ENCODE results near the gene CCR3. TPM values are rescaled to one million over a fixed set of nuclear protein-coding genes. Genes with fewer than 3 reads are reported as not detected.
"Not testable (repeated sequence)": the region's sequence is repeated elsewhere in the genome, so short reads cannot be mapped to it uniquely, and the experiment has no call there.

Gene CCR3
- 0.27 and 0.29 TPM in 2 replicates for total RNA-seq (2014; rRNA removed; shearing (Covaris generic))

GRCh38 chr3:46242120-46242519, at the start of gene CCR3:
CCR3 (plus strand) TSS chr3:46242460; CDS start chr3:46265159, 22,699 bp downstream.
- DNase-seq (ENCODE audit: low spot score), result no peak

DNA sequence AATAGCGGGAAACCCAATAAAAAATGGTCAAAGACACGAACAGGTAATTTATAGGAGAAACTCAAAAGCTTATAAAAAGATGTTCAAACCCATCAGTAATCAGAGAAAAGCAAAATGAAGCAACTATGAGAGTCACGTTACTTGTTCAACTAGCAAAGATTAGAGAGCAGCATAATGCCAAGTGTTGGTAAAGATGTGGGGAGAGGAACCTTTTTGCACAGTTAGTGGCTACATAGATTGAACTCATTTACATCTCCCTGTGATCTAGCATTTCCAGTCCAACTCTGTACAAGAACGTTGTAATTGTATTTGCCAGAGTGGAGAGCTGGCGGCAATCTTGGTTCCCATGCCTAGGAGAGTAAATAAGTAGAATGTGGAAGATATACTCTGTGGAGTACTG, 49.3 kb upstream of the CCR3 start:
- no peak for DNase-seq (ENCODE audit: low spot score)

DNA sequence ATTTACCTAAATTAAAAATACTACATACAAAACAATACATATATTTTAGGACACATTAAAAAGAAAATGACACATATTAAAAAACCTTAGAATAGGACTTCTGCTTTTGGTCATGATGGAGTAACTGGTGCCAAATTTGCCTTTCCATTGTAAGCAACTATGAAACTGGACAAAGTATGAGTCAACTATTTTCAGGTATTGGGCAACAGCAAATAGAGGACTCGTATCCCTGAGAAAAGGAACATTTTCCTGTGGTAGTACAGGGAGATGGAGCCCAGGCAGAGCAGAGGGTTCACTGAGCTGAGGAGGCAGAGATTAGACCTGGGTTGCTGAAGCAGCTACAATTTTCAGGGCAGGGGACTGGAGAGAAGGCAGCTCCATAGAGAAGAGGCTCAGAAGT, 48.8 kb upstream of the CCR3 start:
- no peak for DNase-seq (ENCODE audit: low spot score)

GRCh38 chr3:46194868-46195553, 47.2 kb upstream of the CCR3 start:
- DNase-seq (ENCODE audit: low spot score), result no peak

GRCh38 chr3:46196261-46196957, 45.9 kb upstream of the CCR3 start:
- no peak for DNase-seq (ENCODE audit: low spot score)

DNA sequence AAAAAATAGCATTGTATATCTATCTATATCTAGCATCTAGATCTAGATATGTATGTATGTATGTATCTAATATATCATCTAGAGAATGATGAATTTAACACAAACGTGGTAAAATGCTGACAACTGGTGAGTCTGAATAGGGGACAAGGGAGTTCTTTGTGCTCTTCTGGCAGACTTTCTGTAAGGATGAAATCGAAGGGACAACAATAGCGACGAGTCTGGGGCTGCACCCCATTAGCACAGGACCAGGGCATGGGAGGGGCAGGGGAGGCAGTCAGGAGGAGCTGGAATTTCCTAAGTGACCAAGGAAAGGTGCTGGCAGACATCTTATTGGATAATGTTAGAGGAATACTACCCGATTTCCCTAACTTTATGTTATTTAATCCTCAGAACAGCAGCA, 42.0 kb upstream of the CCR3 start:
- DNase-seq (ENCODE audit: low spot score), result no peak

GRCh38 chr3:46200790-46201189, 41.5 kb upstream of the CCR3 start:
- DNase-seq (ENCODE audit: low spot score), result no peak

DNA sequence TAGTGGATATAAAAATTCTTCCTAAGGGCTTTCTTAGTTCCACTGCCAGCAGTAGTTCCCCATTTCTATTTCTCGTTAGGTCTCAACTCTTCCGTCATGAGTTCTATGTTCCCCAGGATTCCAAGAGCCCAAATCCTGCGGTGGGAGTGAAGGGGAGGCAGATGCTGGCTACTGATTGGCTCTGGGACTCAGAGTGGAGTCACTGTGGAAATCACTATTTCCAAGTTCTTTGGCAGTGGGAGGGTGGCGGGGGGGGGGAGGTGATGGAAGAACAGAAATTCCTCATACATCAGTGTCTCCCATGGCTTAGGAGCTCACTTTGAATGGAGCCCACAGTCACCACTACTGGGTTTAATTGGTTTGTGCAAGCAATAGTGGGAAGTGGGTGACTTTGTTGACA, 39.7 kb upstream of the CCR3 start:
- DNase-seq (ENCODE audit: low spot score), result no peak

- no peak for DNase-seq (ENCODE audit: low spot score)
Measured at GRCh38 chr3:46203681-46204080, 38.6 kb upstream of the CCR3 start.

GRCh38 chr3:46205286-46205960, 36.8 kb upstream of the CCR3 start:
- no peak for DNase-seq (ENCODE audit: low spot score)

- DNase-seq (ENCODE audit: low spot score), result no peak
Measured at GRCh38 chr3:46206282-46207015, 35.8 kb upstream of the CCR3 start.

DNA sequence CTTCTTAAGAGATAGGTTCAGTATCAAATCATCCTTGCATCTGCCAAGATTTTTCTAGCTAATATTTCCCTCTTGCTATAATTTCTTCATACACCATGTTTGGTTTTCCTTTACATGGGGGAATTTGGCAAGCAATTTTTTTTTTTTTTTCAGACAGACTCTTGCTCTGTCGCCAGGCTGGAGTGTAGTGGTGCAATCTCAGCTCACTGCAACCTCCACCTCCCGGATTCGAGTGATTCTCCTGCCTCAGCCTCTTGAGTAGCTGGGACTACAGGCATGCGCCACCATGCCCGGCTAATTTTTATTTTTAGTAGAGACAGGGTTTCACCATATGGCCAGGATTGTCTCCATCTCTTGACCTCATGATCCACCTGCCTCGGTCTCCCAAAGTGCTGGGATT, 34.7 kb upstream of the CCR3 start:
- DNase-seq (ENCODE audit: low spot score), result not testable (repeated sequence)

- peak; percentile 62 for DNase-seq (ENCODE audit: low spot score)
Measured at GRCh38 chr3:46208167-46208704, 34.0 kb upstream of the CCR3 start, which contains the start of gene CCR1. CCR1 (minus strand) TSS chr3:46208313; CDS start chr3:46204313, 4,000 bp downstream.

DNA sequence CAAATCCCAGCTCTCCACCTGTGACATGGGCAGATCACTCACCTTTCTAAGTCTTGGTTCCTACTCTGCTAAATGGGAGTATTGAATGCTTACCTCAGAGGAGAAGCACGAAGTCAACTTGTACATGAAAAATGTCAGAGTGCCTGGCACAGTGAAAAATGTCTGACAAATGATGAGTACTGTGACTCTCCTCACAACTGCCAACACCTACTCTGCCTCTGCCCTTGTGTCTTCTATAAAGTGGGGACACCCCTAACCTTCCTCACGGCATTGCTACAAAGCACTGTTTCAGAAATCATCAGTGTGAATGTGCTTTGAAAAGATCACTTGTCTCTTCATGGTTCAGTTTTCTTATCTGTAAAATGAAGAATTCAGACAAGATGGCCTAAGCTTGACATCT, 33.2 kb upstream of the CCR3 start:
- no peak for DNase-seq (ENCODE audit: low spot score)

- DNase-seq (ENCODE audit: low spot score), result no peak
Measured at GRCh38 chr3:46209746-46210470, 32.4 kb upstream of the CCR3 start.

GRCh38 chr3:46212101-46212500, 30.2 kb upstream of the CCR3 start:
- DNase-seq (ENCODE audit: low spot score), result no peak

GRCh38 chr3:46213201-46213600, 29.1 kb upstream of the CCR3 start:
- no peak for DNase-seq (ENCODE audit: low spot score)

DNA sequence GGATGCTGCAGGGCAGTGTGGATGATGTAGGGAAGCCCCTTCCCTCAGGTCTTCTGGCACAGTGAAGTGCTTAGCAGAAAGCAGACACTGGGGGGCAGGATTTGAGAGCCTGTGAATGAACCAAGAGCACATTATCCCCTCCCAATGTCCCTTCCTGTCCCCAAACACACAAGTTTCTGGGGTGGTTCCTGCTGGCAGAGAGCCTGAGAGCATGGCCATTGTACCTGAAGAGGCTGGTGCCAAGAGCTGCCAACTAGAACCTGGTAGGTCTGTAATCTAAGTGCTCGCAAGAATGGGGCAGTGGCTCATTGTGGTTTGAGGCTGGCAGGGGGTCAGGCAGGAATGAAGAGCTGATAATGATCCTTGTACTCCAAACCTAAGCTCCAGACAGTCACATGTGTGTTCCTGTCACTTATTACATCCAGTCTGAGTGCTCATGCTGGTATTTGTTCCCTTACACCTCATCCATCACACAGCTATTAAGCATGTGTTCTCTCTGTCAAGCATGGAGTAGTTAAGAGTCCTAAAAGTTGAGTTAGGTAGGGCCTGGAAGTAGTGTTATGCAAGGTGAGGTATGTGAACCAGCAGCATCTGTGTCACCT, 27.4 kb upstream of the CCR3 start:
- DNase-seq (ENCODE audit: low spot score), result peak; percentile 6

DNA sequence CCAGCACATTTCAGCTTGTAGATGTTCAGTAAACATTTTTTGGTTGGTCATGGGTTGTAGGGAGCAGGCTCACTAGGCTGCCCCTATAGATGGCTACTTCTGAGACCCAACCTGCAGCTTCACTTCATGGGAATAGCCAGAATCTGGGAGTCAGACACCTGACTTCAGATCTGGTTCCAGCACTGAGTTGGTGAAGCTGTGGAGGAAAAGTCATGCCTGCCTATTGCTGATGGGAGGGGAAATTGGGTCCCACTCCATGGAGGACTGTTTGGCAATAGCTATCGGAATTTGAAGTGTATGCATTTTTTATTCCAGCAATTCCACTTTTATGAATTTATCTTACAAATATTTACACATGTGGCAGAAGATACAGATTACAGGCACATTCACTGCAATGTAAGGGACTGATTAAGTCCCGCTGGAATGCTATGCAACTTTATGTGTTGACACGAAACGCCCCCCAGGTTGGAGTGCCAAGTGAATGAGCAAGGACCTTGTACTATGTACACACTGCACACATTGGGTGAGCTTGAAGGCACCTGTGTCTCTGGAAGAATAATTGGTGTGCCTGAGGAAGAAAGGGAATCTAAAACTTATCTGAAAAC, 26.3 kb upstream of the CCR3 start:
- no peak for DNase-seq (ENCODE audit: low spot score)

DNA sequence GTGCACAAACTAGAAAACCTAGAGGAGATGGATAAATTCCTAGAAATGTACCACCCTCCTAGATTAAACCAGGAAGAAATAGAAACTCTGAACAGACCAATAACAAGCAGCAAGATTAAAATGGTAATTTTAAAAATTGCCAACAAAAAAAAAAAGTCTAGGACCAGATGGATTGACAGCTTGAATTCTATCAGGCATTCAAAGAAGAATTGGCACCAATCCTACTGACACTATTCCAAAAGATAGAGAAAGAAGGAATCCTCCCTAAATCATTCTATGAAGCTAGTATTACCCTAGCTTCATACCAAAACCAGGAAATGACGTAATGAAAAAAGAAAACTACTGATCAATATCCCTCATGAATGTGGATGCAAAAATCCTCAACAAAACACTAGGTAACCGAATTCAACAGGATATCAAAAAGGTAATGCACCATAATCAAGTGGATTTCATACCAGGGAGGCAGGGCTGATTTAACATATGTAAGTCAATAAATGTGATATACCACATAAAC, 24.0 kb upstream of the CCR3 start:
- DNase-seq (ENCODE audit: low spot score), result no peak

Measured in H4 (cell line).